Measurements from ENCODE around the gene LIMA1.
A peak's percentile ranks its signal among the peaks of the same experiment; 100 is the strongest.

The LIMA1 gene

DNA sequence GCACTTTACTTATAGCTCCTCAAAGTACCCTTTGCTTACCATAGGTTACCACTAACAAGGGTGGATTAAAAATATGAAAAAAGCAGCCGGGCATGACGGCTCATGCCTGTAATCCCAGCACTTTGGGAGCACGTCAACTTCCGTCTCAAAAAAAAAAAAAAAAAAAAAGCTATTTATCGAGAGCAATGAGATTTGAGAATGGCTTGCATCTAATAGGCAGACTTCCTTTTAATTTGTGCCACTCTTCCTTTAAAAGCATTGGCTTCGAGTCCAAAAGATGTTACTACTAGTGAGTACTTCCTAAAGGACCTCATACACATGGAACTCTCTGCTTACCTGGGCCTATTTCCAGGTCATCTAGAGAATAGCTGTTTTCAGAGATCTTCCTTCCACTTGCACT is 77.7 kb downstream of the LIMA1 start:
- H3K4me3 ChIP-seq (ENCODE audit: low read length): no peak overlapping the region
- no peaks in the 10 kb centered on the region for H3K27me3 ChIP-seq (ENCODE audit: control insufficient read depth, insufficient read depth, low read length)
- H3K9me3 ChIP-seq (ENCODE audit: control insufficient read depth, low read length): no peaks in the 10 kb centered on the region
- H3K36me3 ChIP-seq (ENCODE audit: control insufficient read depth, insufficient read depth, low read length): peaks cover 4% of the 10 kb centered on the region
- H3K9ac ChIP-seq (ENCODE audit: low read length): no peak overlapping the region
- H3K4me1 ChIP-seq (ENCODE audit: control insufficient read depth, insufficient read depth, low read length): peaks cover 12% of the 10 kb centered on the region

DNA sequence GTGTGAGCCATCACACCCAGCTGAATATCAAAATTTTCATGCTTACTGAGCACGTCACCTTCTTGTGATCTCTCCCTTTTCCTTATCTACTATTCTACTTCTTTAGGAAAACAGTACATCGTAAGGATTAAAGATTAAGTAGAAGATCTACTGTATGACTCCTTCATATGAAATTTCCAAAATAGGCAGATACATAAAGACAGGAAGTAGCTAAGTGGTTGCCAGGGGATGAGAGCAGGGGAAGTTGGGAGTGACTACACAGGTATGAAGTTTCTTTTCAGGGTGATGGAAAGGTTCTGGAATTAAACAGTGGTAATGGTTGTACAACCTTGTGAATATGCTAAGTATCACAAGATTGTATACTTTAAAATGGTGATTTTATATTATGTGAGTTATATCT is 79.6 kb downstream of the LIMA1 start:
- Histone ChIP-seq H3K9ac (ENCODE audit: low read length) (no peak overlapping the region), H3K27me3 (ENCODE audit: control insufficient read depth, insufficient read depth, low read length) (no peaks in the 10 kb centered on the region), H3K4me3 (ENCODE audit: low read length) (no peak overlapping the region), H3K4me1 (ENCODE audit: control insufficient read depth, insufficient read depth, low read length) (peaks cover 12% of the 10 kb centered on the region), H3K36me3 (ENCODE audit: control insufficient read depth, insufficient read depth, low read length) (peaks cover 11% of the 10 kb centered on the region), H3K9me3 (ENCODE audit: control insufficient read depth, low read length) (no peaks in the 10 kb centered on the region)

DNA sequence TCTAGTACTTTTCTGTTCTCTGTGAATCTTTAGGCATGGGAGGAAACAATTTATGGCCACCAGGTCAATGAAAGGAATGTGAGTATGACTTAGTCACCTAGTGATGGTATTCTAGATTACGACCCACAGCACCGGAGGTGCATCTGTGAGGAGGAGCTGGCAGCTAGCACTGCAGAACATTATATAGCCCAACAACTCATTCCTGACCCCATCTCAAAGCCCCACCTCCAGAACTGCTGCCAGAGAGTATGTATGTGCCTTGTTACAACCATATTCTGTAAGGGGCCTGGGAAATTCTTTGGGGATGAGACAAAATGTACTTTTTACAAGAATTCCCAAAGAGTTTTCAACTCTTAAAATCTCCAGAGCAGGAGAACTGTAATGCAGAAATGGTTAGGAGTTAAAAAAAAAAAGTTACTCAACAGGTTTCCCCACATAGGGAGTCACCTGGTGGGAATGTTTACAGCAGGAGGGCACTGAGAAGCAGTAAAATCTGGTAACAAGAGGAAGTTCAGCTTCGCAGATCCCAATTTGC is 81.3 kb downstream of the LIMA1 start:
- Histone ChIP-seq H3K9ac (ENCODE audit: low read length) (peak overlapping the region; percentile 1), H3K36me3 (ENCODE audit: control insufficient read depth, insufficient read depth, low read length) (peaks cover 11% of the 10 kb centered on the region)

DNA sequence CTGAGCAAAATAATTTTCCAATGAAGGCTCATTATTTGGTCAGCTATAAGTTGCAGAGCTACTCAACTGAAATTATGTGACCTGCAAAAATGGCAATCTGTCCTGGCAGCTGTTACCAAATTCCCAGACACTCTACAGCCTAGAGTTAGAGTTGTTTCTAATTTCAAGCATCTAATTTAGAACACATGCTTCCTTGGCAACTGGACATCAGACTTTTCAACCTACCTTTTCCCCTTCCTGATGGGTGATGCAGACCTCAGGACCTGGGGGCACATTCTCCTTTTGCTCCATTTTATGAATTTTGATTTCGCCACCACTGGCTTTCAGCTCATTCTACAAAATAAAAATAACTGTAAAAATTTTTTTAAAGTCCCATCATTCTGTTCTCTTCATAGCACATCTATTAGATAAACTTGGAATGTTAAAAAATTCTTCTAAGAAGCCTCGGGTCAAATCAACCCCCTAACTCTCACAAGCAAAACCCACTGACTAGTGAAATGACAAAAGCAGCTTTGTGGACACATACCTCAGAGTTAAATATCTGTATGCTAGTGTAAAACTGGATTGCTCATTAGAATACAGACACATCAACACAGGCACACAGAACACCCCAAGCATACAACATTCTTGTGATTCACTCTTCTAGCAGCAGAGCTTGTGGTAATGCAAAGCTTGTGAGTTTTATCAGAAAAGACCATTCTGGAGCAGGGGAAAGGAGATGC is 82.6 kb downstream of the LIMA1 start:
- peaks cover 12% of the 10 kb centered on the region for H3K4me1 ChIP-seq (ENCODE audit: control insufficient read depth, insufficient read depth, low read length)
- no peaks in the 10 kb centered on the region for H3K27me3 ChIP-seq (ENCODE audit: control insufficient read depth, insufficient read depth, low read length)
- H3K9ac ChIP-seq (ENCODE audit: low read length): no peak overlapping the region
- peaks cover 11% of the 10 kb centered on the region for H3K36me3 ChIP-seq (ENCODE audit: control insufficient read depth, insufficient read depth, low read length)
- H3K9me3 ChIP-seq (ENCODE audit: control insufficient read depth, low read length): no peaks in the 10 kb centered on the region
- H3K4me3 ChIP-seq (ENCODE audit: low read length): no peak overlapping the region

More for the DNA sequence above, 81.3 kb downstream of the LIMA1 start:
- no peaks in the 10 kb centered on the region for H3K9me3 ChIP-seq (ENCODE audit: control insufficient read depth, low read length)
- H3K4me3 ChIP-seq (ENCODE audit: low read length): no peak overlapping the region
- H3K4me1 ChIP-seq (ENCODE audit: control insufficient read depth, insufficient read depth, low read length): peaks cover 12% of the 10 kb centered on the region
- H3K27me3 ChIP-seq (ENCODE audit: control insufficient read depth, insufficient read depth, low read length): no peaks in the 10 kb centered on the region

DNA sequence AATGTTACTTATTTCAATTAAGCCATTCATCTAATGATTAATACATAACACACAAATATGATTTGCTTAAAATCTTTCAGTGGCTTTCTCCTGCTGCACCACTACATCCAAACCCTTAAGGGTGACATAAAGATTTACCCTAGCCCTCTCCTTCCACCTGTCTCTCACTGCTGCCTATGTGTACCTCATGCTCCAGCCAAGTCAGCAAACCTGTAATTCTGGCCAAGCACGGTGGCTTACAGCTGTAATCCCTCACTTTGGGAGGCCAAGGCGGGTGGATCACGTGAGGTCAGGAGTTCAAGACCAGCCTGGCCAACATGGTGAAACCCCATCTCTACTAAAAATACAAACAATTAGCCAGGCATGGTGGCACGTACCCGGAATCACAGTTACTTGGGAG is 84.5 kb downstream of the LIMA1 start:
- Histone ChIP-seq H3K4me1 (ENCODE audit: control insufficient read depth, insufficient read depth, low read length) (peaks cover 12% of the 10 kb centered on the region), H3K9ac (ENCODE audit: low read length) (no peak overlapping the region), H3K36me3 (ENCODE audit: control insufficient read depth, insufficient read depth, low read length) (peaks cover 11% of the 10 kb centered on the region), H3K9me3 (ENCODE audit: control insufficient read depth, low read length) (no peaks in the 10 kb centered on the region), H3K27me3 (ENCODE audit: control insufficient read depth, insufficient read depth, low read length) (no peaks in the 10 kb centered on the region), H3K4me3 (ENCODE audit: low read length) (no peak overlapping the region)

DNA sequence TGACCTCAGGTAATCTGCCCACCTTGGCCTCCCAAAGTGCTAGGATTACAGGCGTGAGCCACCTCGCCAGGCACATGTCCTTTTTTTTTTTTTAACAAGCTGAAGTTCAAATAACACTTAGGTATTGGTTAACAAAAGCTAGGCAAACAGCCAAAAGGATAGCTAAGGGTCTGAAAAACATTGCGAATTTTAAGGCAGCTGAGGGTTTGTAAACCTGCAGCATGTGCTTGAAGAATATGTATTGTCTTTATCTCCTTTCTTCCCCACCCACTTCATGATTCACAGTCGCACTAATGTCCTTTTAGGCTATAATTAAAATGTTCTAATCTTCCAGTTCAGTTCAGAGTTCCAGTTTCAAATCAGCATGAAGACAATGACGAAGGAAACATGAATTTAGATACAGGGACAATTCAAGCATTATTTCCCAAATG is 86.0 kb downstream of the LIMA1 start:
- H3K9me3 ChIP-seq (ENCODE audit: control insufficient read depth, low read length): no peaks in the 10 kb centered on the region
- peaks cover 17% of the 10 kb centered on the region for H3K36me3 ChIP-seq (ENCODE audit: control insufficient read depth, insufficient read depth, low read length)
- H3K4me1 ChIP-seq (ENCODE audit: control insufficient read depth, insufficient read depth, low read length): peaks cover 5% of the 10 kb centered on the region
- H3K9ac ChIP-seq (ENCODE audit: low read length): no peak overlapping the region
- H3K27me3 ChIP-seq (ENCODE audit: control insufficient read depth, insufficient read depth, low read length): no peaks in the 10 kb centered on the region
- no peak overlapping the region for H3K4me3 ChIP-seq (ENCODE audit: low read length)

DNA sequence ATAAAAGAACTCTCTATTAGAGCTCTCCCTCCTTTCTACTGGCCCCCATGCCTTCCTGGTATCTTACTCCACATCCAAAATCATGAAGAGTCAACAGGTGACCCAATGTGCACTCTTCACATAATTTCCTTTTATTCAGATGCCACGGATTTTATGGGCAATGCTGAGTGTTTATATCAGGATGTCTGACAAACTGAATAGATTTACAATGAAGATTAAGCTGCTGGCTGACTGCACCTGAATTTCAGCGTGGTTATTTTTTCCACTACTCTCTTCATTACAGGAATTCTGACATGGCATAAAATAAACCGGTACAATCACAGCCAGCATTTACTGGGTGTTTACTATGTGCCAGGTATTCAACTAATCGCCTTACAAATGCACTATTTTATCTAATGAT is 86.8 kb downstream of the LIMA1 start:
- no peaks in the 10 kb centered on the region for H3K9me3 ChIP-seq (ENCODE audit: control insufficient read depth, low read length)
- no peak overlapping the region for H3K9ac ChIP-seq (ENCODE audit: low read length)
- H3K4me1 ChIP-seq (ENCODE audit: control insufficient read depth, insufficient read depth, low read length): no peaks in the 10 kb centered on the region
- H3K4me3 ChIP-seq (ENCODE audit: low read length): no peak overlapping the region
- no peaks in the 10 kb centered on the region for H3K27me3 ChIP-seq (ENCODE audit: control insufficient read depth, insufficient read depth, low read length)
- peaks cover 17% of the 10 kb centered on the region for H3K36me3 ChIP-seq (ENCODE audit: control insufficient read depth, insufficient read depth, low read length)

DNA sequence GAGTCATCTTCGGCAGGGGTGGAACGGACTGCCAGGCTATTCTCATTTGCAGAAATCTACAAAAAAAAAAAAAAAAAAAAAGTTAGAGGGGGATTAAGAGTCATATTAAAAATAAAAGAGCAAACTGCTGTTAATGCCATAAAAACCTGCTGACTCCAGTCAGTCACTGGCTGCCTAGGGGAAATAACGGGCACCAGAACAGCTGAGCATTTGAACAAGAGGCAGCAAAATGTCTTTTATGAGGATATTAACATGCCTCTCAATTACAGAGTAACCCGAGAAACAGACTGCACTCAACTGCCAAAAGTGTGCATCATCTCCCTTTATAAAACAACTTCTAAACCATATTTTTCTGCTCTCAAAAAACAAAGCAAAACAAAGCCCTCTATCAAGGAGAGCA is 87.5 kb downstream of the LIMA1 start:
- peaks cover 15% of the 10 kb centered on the region for H3K36me3 ChIP-seq (ENCODE audit: control insufficient read depth, insufficient read depth, low read length)
- H3K4me1 ChIP-seq (ENCODE audit: control insufficient read depth, insufficient read depth, low read length): no peaks in the 10 kb centered on the region
- H3K27me3 ChIP-seq (ENCODE audit: control insufficient read depth, insufficient read depth, low read length): no peaks in the 10 kb centered on the region
- no peaks in the 10 kb centered on the region for H3K9me3 ChIP-seq (ENCODE audit: control insufficient read depth, low read length)
- no peak overlapping the region for H3K4me3 ChIP-seq (ENCODE audit: low read length)
- H3K9ac ChIP-seq (ENCODE audit: low read length): no peak overlapping the region

DNA sequence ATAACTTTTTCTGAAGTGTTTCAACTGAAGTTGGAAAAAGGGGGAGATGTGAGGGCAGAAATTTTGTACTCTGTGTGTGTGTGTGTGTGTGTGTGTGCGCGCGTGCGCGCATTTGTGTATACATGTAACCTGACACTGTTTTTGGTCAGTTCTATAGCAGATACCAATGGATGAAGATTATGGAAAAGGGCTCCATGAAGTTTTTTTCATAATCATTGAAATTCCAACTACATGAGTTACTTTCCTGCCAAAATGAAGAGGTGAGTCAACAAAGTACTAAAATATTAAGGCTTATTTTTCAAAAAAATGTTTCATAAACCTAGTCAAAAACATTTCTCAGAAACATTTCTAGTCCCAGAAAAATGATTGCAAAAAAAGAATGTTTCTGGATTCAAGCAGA is 90.4 kb downstream of the LIMA1 start:
- no peaks in the 10 kb centered on the region for H3K27me3 ChIP-seq (ENCODE audit: control insufficient read depth, insufficient read depth, low read length)
- H3K4me3 ChIP-seq (ENCODE audit: low read length): no peak overlapping the region
- H3K9ac ChIP-seq (ENCODE audit: low read length): no peak overlapping the region
- no peaks in the 10 kb centered on the region for H3K9me3 ChIP-seq (ENCODE audit: control insufficient read depth, low read length)
- peaks cover 10% of the 10 kb centered on the region for H3K4me1 ChIP-seq (ENCODE audit: control insufficient read depth, insufficient read depth, low read length)
- H3K36me3 ChIP-seq (ENCODE audit: control insufficient read depth, insufficient read depth, low read length): peaks cover 5% of the 10 kb centered on the region

DNA sequence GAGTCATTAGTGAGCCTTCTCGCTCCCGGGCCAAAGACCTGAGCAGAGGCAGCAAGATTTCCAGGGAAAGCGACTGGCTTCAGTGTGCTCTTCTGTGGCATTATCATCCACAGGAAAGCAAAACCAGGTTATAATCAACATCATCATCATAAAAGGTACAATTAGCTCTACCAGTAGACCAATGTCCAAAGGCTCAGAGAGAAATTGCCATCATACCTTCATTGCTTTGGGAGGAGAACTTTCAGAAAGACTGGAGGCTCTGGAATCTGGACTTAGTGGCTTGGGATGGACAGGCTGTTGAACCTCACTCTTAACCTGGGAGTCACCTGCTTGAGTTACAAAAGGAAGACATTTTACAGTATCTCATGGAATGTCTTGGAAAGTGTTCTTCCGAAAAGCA is 91.1 kb downstream of the LIMA1 start:
- H3K27me3 ChIP-seq (ENCODE audit: control insufficient read depth, insufficient read depth, low read length): no peaks in the 10 kb centered on the region
- H3K9me3 ChIP-seq (ENCODE audit: control insufficient read depth, low read length): no peaks in the 10 kb centered on the region
- peaks cover 10% of the 10 kb centered on the region for H3K4me1 ChIP-seq (ENCODE audit: control insufficient read depth, insufficient read depth, low read length)
- no peak overlapping the region for H3K4me3 ChIP-seq (ENCODE audit: low read length)
- no peak overlapping the region for H3K9ac ChIP-seq (ENCODE audit: low read length)
- H3K36me3 ChIP-seq (ENCODE audit: control insufficient read depth, insufficient read depth, low read length): peaks cover 5% of the 10 kb centered on the region

DNA sequence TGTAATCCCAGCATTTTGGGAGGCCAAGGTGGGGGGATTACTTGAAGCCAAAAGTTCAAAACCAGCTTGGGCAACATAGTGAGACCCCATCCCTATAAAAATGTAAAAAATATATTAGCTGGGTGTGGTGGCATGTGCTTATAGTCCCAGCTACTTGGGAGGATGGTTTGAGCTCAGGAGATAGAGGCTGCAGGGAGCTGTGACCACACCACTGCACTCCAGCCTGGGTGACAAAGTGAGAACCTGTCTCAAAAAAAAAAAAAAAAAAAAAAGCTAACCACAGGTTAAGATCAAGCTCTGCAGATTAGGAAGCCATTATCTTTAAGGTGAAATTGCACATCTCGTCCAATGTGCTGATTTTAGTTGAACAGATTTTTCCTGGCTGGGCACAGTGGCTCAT is 92.5 kb downstream of the LIMA1 start:
- no peak overlapping the region for H3K4me3 ChIP-seq (ENCODE audit: low read length)
- no peak overlapping the region for H3K9ac ChIP-seq (ENCODE audit: low read length)
- no peaks in the 10 kb centered on the region for H3K27me3 ChIP-seq (ENCODE audit: control insufficient read depth, insufficient read depth, low read length)
- H3K4me1 ChIP-seq (ENCODE audit: control insufficient read depth, insufficient read depth, low read length): peaks cover 10% of the 10 kb centered on the region
- H3K9me3 ChIP-seq (ENCODE audit: control insufficient read depth, low read length): no peaks in the 10 kb centered on the region
- H3K36me3 ChIP-seq (ENCODE audit: control insufficient read depth, insufficient read depth, low read length): peaks cover 5% of the 10 kb centered on the region

DNA sequence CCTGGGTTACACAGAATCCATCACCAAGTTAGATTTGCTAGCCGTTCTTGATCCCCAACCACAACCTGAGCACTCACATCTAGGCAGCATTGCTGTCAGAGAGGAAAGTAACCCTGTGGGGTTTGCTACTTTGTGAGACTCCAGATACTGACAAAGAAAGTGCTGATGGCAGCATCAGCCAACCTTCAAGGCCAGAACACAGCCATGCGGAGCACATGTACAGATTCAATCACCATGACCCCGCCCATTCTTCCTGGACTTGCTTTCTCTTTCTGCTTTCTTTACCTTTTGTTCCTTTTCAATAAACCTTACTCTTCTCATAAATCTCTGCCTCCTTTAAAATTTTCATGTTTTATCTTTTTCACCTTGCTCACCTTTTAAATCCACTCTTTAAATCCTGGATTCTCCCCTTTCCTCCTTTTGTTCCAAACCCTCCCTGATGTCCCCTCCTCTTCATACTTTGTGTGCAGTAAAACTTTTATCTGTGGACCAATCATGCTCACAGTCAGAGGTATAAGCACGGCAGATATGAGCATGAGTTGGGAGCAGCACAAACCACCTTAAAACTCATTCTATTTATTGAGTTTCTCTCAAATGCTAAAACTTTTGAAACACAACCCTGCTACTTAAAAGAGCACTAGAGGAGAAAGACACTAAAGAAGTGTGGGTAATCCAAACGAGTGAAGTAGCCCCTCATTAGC is 94.3 kb downstream of the LIMA1 start:
- Histone ChIP-seq H3K4me1 (ENCODE audit: control insufficient read depth, insufficient read depth, low read length) (peaks cover 10% of the 10 kb centered on the region), H3K9ac (ENCODE audit: low read length) (no peak overlapping the region), H3K9me3 (ENCODE audit: control insufficient read depth, low read length) (no peaks in the 10 kb centered on the region), H3K4me3 (ENCODE audit: low read length) (no peak overlapping the region), H3K36me3 (ENCODE audit: control insufficient read depth, insufficient read depth, low read length) (peaks cover 5% of the 10 kb centered on the region), H3K27me3 (ENCODE audit: control insufficient read depth, insufficient read depth, low read length) (no peaks in the 10 kb centered on the region)

All from mucosa of stomach (tissue), 1 donor.